Activated CD4-positive, alpha-beta T cell treated with anti-CD3 and anti-CD28 coated beads, Interleukin-2, amount 50 U/mL, for 1 hour (primary cell): ENCODE measurements around the gene ZFYVE9.

ENCODE experiments used
- DNase-seq: peaks from one replicate; pipeline ENCODE4 v3.0.0-alpha.2; 2020

The ZFYVE9 gene

GRCh38 chr1:52249831-52250230 is 107.9 kb downstream of the ZFYVE9 start:
- DNase-seq = no peak

DNA sequence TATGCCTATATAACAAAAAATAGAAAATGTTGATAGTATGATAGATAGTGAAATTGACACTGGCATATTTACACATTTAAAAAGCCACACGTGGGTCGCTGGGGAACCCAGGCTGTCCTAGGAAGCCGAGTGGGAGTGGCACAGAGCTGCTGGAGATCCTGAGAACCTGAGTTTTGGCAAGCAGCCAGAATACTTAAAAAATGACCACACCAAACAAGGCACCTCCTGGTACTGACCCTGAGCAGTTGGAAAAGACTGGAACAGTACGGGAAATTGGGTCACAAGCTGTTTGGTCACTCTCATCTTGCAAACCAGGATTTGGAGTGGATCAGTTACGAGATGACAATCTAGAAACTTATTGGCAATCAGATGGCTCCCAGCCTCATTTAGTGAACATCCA is 111.5 kb downstream of the ZFYVE9 start:
- DNase-seq = no peak

GRCh38 chr1:52259886-52260285 is 118.0 kb downstream of the ZFYVE9 start:
- DNase-seq = no peak

DNA sequence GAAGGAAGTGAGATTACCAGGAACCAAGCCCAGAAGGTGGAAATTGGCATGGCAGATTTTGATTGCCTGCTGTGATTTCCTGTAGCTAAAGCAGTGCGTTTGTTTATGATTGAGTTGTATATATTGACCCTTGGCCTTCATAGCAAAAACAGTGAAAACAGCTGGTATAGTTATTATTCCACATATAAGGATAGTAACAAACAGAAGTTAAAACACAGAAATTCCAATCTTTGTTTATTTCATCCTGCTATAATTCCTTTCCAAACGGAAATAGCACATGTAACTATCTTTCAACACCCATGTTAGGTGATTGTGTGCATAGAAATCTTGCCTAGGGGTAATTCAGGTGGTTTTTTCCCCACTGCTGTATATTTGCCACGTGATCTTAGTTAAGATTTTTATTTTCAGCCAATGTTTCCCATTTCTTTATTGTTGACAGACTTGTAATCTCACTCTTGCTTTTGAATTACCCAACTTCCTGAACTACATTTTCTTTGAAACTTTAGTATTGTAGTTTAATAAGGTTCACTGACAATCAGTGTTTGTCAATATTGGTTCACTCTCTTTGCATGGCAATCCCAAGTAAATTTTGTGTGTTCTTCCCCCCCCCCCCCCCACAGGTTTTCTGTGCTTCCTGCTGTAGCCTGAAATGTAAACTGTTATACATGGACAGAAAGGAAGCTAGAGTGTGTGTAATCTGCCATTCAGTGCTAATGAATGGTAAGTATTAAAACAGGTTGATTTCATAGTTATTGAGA is 121.4 kb downstream of the ZFYVE9 start:
- no peak for DNase-seq

- DNase-seq = no peak
These were observed 122.7 kb downstream of the ZFYVE9 start for GRCh38 chr1:52264530-52265115.

DNA sequence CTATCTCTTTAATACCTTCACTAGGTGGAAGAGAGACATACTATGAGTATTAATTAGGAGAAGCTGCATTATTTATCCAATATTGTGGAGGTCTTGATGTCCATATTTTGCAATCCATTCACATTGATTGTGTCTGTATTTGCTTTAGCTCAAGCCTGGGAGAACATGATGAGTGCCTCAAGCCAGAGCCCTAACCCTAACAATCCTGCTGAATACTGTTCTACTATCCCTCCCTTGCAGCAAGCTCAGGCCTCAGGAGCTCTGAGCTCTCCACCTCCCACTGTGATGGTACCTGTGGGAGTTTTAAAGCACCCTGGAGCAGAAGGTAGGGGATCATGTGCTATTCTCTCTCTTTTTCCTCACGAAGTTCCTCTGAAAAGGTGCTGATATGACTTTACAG is 124.6 kb downstream of the ZFYVE9 start:
- no peak for DNase-seq

DNA sequence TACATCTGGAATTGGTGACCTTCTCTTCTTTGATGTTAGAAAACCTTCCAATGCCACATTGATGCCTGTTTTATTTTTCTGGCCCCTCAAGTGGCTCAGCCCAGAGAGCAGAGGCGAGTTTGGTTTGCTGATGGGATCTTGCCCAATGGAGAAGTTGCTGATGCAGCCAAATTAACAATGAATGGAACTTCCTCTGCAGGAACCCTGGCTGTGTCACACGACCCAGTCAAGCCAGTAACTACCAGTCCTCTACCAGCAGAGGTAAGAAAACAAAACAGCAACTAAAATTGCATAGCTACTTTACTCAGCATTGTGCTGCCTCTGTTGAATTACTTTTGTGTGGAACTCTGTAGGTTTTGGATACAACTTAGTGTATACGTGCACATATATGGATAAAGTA is 126.5 kb downstream of the ZFYVE9 start:
- DNase-seq = no peak

DNA sequence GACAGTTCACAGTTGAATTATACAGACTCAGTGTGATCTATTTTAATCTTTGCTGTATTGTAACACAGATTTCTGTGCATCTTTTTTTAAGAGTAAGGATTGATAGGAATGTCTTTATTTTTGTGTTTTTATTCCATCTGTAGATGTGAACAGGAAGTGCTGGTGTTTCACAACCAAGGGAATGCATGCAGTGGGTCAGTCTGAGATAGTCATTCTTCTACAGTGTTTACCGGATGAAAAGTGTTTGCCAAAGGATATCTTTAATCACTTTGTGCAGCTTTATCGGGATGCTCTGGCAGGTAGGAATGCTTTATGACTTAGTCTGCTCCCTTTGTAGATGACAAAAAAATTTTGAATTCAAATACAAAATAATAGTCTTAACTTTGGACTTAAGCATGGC is 139.6 kb downstream of the ZFYVE9 start:
- no peak for DNase-seq

GRCh38 chr1:52288286-52288685 is 146.4 kb downstream of the ZFYVE9 start:
- no peak for DNase-seq

DNA sequence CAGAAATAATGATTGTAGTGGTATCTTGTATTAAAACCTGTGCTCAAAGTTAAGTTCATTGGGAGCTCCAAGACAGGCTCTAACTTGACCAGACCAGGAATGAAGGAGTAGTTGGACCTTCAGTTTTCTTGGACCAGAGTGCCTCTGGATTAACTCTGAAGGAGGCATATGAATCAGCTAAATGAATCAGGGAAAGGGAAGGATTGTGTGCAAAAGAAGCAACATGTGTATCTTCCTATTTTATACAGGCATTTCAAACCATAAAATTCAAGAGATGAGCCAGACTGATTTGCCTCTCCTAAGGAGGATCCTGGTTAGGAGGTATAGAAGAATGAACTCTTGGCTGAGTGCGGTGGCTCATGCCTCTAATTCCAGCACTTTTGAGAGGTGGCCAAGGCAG is 152.7 kb downstream of the ZFYVE9 start:
- DNase-seq = no peak

GRCh38 chr1:52296345-52296744 is 154.5 kb downstream of the ZFYVE9 start:
- no peak for DNase-seq

- DNase-seq = no peak
These were observed 163.7 kb downstream of the ZFYVE9 start for GRCh38 chr1:52305417-52306226.

DNA sequence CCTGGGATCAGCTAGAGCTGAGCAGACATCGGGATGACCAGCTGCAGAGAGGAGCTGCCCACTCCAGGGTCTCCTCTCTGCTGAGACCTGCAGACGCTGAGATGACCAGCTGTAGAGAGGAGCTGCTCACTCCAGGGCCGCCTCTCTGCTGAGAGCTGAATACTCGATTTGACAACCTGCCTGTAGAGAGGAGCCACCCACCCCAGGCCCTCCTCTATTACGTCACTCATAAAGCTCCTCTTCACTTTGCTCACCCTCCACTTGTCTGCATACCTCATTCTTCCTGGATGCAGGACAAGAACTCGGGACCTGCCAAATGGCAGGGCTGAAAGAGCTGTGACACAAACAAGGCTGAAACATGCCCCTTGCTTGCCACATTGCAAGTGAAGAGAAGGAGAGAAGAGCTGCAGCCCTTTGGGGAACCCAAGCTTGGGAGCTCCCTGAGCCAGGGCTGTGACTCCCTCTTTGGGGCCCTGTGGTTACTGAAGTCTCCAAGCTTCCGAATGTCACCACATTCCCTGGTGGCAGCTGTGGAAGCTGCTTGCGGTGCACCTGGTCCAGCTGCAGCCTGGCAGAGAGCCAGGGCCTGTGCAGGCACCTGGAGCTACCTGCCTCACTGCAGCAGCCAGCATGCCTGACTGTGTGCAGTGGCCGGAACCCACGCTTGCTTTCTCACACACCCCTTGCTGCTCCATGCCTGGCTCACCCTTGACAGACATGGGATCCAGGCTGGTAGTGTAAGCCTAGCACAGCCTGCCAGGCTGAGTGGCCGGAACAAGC is 164.5 kb downstream of the ZFYVE9 start:
- no peak for DNase-seq

- no peak for DNase-seq
These were observed 179.2 kb downstream of the ZFYVE9 start for GRCh38 chr1:52321061-52321460.

DNA sequence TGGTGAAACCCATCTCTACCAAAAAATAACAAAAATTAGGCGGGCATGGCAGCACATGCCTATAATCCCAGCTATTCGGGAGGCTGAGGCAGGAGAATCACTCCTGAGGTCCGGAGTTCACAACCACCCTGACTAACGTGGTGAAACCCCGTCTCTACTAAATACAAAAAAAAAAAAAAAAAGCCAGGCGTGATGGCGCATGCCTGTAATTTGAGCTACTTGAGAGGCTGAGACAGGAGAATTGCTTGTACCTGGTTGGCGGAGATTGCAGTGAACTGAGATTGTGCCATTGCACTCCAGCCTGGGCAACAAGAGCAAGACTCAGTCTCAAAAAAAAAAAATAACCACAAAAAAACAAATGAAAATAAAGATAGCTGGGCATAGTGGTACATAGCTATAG is 181.8 kb downstream of the ZFYVE9 start:
- no peak for DNase-seq

GRCh38 chr1:52325786-52326185 is 183.9 kb downstream of the ZFYVE9 start:
- no peak for DNase-seq

GRCh38 chr1:52328615-52329014 is 186.7 kb downstream of the ZFYVE9 start:
- no peak for DNase-seq

DNA sequence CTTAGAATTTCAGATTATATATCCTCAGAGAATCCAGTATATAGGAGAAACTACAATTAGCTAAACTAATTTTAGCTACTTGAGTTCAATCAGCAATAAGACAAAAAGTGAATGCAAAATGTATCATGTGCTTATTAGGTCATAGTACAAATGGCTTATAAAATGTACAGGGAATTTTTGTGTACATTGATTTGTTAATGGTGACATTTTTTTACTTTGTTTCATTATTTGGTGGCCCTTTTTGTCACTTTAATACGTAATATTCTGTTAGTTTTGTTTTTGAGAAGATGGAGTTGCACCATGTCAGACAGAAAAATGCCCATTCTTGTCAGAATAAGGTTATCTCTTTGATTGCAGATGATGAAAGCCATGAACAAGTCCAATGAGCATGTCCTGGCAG is 190.5 kb downstream of the ZFYVE9 start:
- no peak for DNase-seq

DNA sequence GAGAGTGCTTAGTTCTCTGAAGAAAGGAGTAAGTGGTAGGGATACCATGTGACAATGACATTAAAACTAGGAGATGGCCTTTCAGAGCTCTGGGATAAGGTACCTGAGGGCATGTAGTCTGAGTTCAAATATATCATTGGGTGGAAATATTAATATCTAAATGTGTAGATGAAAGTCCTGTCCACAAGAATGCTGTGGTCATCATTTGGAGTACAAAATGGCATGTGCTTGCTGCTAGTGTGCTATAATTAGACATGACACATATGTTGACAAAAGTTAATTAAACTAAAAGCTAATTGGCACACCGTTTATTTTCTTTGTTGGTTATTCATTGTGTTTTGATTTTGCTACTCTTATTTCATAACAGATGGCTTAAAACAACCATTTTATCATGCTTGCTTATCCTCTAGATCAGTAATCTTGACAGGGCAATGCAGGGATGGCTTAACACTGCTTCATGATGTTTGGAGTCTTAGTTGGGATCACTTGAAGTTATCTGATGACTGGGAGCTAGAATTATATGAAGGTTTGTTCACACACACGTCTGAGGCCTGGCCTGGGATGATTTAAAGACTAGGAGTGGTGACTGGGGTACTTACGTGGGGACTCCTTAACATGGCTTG is 193.1 kb downstream of the ZFYVE9 start:
- no peak for DNase-seq

GRCh38 chr1:52337439-52337838 is 195.6 kb downstream of the ZFYVE9 start:
- DNase-seq = no peak

GRCh38 chr1:52341655-52342260 is 199.9 kb downstream of the ZFYVE9 start:
- DNase-seq = no peak

DNA sequence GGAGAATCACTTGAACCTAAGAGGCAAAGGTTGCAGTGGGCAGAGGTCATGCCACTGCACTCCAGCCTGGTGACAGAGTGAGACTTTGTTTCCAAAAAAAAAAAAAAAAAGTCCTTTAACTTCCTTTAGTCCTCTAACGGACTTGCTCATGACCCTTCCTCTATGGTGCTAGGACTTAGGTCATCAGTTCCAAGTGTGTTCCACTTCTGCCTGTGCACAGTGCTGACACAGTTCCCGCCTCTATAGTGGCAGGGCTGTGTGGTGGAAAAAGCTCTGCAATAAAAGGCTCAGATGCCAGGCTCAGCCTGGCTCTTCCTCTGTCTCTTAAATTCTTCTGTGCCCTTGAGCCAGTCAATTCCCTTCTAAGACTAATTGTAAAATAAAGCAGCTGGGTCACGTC is 202.1 kb downstream of the ZFYVE9 start:
- DNase-seq = no peak
